RCC 7860 (cell line): Measurements from ENCODE around the gene KCNH1.
"Not testable (repeated sequence)": the region's sequence is repeated elsewhere in the genome, so short reads cannot be mapped to it uniquely, and the experiment has no call there.

Experiments
- DNase-seq: peaks from one replicate; pipeline ENCODE4 v3.0.0-alpha.2; 2015; ENCODE audit warnings: low spot score
- FAIRE-seq: peaks from 2 replicates; lab custom pipeline; 2012; peaks lifted over from hg19 to GRCh38; lab: Jason Lieb, UNC

KCNH1 gene

DNA sequence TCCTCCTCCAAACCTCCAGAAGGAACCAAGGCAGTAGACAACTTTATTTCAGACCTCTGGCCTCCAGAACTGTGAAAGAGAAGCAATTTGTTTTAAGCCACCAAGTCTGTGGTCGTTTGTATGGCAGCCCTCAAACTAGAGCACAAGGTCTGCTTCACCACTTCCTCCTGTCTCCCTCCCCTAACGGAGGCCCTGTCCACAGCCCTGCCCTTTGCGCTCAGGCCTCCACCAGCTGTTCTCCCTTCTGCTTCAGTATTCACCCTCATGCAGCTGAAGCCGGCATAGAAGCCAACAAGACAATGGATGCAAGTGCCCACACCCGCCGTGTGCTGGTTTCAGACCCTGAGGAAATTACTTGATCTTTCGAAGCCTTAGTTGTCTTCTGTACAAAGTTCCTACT, 441.2 kb downstream of the KCNH1 start:
- FAIRE-seq (no peak), DNase-seq (no peak)

DNA sequence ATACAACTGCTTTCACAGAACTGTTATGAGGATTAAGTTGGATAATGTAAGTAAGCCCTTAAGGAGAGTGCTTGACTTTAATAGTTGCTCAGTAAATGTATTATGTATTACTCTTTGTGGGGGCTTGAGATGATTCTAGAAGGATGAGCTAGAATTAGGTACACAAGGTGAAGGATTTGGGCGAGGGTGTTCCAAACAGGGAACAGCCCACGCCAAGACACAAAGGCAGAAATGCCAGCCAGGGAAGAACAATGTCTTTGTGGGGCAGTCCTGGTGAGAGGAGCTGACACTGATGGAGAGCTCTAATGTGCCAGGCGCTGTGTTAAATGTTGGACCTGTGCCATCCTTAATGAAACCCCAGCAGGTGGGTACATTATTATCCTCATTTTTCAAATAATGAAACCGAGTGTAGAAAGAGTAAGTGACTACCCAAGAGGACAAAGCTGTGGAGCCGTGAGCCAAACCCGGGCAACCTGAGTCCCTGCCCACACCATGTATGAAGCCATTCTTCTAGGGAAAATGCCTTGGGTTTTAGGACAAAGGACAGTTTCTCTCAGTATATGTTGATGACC, 442.8 kb downstream of the KCNH1 start:
- FAIRE-seq = no peak

DNA sequence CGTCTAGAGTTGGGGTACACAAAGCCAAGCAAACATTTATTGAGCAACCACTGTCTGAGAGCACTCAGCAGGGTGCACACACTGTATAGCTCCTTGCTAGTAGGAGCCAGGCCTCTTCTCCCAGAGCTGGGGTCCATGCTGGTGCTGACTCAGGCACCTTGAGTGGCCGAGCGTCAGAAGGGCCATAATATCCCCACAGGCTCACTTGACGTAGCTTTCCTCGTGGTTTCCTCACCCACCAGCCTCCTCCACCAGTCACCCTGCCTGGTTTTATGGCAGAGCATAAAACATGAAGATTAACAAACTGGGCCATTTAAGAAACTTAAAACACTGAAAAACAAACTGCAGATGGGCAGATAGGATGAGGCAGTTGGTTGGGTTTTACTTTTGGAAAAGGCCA, 443.7 kb downstream of the KCNH1 start:
- FAIRE-seq = no peak
- no peak for DNase-seq

More for the DNA sequence above, 442.8 kb downstream of the KCNH1 start:
- DNase-seq = no peak

- no peak for FAIRE-seq
- peak; percentile 69 for DNase-seq
These were observed 444.1 kb downstream of the KCNH1 start for GRCh38 chr1:210689826-210690225.

- FAIRE-seq (no peak), DNase-seq (no peak)
These were observed 445.3 kb downstream of the KCNH1 start for GRCh38 chr1:210688512-210689234.

GRCh38 chr1:210687582-210688279, 446.2 kb downstream of the KCNH1 start:
- peak; percentile 80 for FAIRE-seq
- DNase-seq = peak; percentile 84

- FAIRE-seq = no peak
These were observed 447.1 kb downstream of the KCNH1 start for GRCh38 chr1:210686841-210687240.

GRCh38 chr1:210685295-210685650, 448.7 kb downstream of the KCNH1 start:
- FAIRE-seq (no peak), DNase-seq (no peak)

More at GRCh38 chr1:210686841-210687240, 447.1 kb downstream of the KCNH1 start:
- DNase-seq = no peak

DNA sequence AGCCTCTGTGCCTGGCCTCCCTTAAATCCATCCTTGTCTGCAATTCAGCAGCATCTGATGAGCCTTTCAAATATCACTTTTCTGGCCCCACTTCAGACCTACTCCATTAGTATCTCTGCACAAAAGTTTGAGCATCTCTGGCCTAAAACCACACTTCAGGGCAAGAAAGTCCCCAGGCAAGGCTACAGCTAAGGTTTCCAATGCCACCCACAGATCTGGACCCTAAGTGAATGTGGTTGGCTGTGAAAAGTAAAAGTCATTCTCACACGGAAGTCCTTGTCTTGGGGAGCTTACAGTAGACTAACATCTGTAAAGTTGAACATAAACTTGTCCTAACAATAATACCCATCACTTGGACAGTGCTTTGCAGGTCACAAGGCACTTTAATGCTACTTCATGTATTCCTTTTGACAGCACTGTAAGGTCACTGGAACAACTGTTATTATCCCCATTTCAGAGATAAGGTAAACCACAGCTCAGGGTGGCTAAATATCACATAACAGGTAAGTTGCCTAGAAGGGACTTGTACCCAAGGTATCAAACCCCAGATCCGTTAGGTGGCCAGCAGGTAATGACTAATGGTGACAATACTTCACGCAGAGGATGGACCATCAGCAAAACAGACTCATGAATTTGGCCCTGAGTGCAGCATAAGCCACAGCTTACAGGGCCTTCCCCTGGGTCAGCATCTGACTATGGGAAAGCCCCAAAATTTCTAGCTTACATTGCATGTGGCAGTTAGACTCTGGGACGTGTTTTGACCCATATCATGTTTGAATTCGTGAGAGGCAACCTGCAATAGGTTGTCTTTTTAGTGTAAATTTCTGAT, 449.3 kb downstream of the KCNH1 start:
- DNase-seq = no peak
- no peak for FAIRE-seq

GRCh38 chr1:210683403-210684047, 450.4 kb downstream of the KCNH1 start:
- no peak for DNase-seq
- FAIRE-seq = no peak

DNA sequence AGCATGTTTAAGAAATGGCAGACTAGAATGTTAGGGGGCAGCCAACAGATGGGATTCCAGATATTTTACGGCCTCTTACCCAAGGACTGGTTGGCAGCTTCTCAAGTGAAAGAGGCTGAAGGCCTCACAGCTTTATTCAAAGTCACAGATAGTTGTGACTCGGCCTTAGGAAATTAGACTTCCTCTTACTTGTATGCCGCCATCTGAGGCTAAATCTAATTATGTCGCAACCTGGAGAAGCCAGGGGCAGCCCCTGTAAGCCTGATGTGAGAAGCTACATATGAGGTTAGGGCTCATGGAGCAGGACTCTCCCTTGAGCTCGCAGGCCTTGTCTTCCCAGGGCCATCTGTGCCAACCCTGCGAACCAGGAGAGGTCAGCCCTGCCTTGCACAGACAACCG, 452.8 kb downstream of the KCNH1 start:
- FAIRE-seq (no peak), DNase-seq (no peak)

DNA sequence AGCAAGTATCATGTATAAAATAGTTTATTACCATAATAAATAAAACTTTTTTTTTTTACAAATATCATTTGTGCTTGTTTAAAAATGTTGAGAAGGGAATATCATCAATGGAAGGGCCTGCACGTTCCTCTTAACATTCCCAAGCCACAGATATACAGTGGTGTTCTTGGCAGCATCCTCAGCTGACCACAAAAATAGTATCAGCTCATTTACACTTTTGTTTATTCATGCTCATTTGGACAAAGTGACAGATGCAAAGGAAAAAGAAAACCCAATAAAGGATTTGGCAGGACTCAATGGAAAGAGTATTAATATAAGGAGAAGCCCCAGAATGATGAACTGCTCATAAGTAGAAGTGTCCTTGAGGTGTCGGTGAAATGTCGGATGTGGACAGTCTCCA, 455.6 kb downstream of the KCNH1 start:
- DNase-seq (no peak), FAIRE-seq (no peak)

GRCh38 chr1:210677533-210677932, 456.4 kb downstream of the KCNH1 start:
- DNase-seq (no peak), FAIRE-seq (no peak)

DNA sequence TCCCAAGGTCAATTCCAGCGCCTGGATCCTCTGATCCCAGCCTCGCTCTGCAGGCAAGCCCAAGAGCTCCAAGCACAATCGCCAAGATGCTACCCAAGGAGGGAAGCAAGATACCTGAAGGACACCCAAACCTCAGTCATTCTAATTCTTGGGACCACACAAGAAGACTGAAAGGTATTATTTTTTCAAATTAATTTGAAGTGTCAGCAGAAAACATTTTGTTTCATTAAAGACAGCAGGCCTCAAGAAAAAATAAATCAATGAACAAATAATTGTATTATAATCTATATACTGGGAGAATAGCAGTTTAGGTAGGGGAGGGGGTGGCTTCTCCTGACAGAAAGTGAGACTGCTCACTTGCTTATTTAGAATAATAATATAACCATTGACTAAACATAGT, 457.4 kb downstream of the KCNH1 start:
- no peak for DNase-seq
- no peak for FAIRE-seq

- no peak for DNase-seq
- no peak for FAIRE-seq
These were observed 459.8 kb downstream of the KCNH1 start for GRCh38 chr1:210674151-210674550.

GRCh38 chr1:210669951-210670350, 464.0 kb downstream of the KCNH1 start:
- DNase-seq (no peak), FAIRE-seq (no peak)

- FAIRE-seq = no peak
- DNase-seq = no peak
These were observed 470.0 kb downstream of the KCNH1 start for GRCh38 chr1:210663730-210664573.

DNA sequence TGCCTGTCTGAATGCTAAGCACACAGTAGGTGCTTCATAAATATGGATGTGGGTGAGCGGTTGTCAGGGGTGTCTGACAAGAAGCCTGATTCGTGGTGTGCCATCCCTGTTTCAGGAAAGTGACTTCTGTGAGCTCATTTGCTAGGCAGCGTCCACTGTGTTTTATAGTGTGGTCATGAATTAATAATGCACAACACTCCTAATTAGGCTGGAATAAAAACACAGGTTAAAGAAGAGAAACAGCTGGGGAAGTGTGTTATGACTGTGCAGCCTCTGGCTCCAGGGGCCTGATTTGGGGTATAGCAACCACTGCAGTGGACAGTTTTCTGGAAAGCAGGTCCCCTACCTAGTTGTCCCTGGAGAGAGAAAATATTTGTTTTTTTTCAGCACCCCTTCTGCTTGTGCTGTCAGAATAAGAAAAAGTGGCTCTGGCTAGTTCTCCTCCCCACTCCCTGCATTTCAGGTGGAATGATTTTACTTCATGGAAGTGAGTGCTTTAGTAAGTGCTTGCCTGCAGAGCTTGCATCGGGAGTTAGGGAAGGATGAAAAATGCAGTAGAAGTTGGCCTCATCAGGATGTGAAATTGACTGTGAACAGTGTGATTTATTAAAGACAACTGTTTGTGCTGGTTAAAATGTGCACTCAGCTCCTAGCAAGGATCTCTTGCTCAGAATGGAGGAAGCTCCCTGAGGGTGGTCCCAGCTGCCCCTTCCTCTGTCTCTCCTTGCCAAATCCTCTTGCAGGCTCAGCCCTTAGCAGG, 471.5 kb downstream of the KCNH1 start:
- DNase-seq (no peak), FAIRE-seq (no peak)

DNA sequence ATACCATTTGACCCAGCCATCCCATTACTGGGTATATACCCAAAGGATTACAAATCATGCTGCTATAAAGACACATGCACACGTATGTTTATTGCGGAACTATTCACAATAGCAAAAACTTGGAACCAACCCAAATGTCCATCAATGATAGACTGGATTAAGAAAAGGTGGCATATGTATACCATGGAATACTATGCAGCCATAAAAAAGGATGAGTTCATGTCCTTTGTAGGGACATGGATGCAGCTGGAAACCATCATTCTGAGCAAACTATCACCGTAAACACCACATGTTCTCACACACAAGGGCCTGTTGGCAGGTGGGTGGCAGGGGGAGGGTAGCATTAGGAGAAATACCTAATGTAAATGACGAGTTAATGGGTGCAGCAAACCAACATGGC, 472.4 kb downstream of the KCNH1 start:
- not testable (repeated sequence) for DNase-seq, FAIRE-seq
